ENCODE measurements around the gene FTH1. TPM values are rescaled to one million over a fixed set of nuclear protein-coding genes. Genes with fewer than 3 reads are reported as not detected.

Gene FTH1
- total and polyA plus RNA-seq, 2 of the 8 experiments (the other 6 are each of a cell fraction or from before 2014, with no cell fraction given) = 1,153 to 1,461 TPM

DNA sequence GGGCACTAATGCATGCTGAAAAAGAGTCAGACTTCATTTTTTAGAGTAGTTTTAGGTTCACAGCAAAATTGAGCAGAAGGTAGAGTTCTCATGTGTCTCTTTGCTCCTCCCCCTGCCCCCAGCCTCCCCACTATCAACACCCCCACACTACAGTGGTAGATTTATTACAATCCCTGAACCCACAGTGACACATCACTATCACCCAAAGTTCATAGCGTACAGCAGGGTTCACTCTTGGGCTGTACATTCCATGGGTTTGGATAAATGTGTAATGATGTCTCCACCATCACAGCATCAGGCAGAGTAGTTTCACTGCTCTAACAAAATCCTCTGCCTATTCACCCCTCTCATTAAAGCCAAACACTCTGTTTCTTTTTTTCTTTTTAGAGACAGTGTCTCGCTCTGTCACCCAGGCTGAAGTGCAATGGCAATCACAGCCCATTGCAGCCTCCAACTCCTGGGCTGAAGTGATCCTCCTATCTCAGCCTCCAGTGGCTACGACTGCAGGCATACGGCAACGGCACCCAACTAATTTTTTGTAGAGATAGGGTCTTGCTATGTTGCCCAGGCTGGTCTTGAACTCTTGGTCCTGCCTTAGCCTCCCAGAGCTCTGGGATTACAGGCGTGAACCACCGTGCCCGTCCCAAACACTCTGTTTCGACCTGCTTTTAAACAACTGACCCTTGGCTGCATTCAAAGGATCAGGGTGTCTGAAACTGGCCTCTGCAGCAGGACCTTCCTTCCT is 13.2 kb downstream of the FTH1 start:
- H4K5ac ChIP-seq (ENCODE audit: insufficient read length, low read depth, low read length) = no peak overlapping the region
- H2BK12ac ChIP-seq (ENCODE audit: low read depth, low read length) = peak overlapping the region; percentile 31; the same call in 1 of the 2 replicates
- no peak overlapping the region for H2AFZ ChIP-seq (ENCODE audit: low read length)
- H2AK5ac ChIP-seq (ENCODE audit: low read depth, low read length) = no peak overlapping the region
- H3K18ac ChIP-seq (ENCODE audit: extremely low read depth, low read length) = peak overlapping the region; percentile 66; the same call in 1 of the 2 replicates
- H2BK20ac ChIP-seq (ENCODE audit: low read length) = 0 out of 2 replicates have a peak overlapping the region, but pooled peaks have one; percentile 48
- CTCF ChIA-PET (ENCODE audit: partially characterized antibody) = interaction anchor here (1.0 to 1.6 kb wide), 10 partner anchors 7 to 154 kb away, joined by 3 to 10 read pairs (median 4); no protein-coding TSS in a partner anchor
- no peak overlapping the region for H3K14ac ChIP-seq (ENCODE audit: insufficient read length)
- peak overlapping the region; percentile 7; the same call in 1 of the 2 replicates for H4K8ac ChIP-seq (ENCODE audit: extremely low read depth, insufficient read depth, low read length)
- H3K27me3 ChIP-seq (replicated peaks in 1 of 4; ENCODE audit: control insufficient read depth in 3 of 4, extremely low read depth in 1 of 4, insufficient read depth in 3 of 4, low read length in 3 of 4) = peaks cover 0 to 8% (median 2%) of the 10 kb centered on the region in 4 experiments; a peak in 4 of 7 replicates
- no peak overlapping the region for H3K27ac ChIP-seq (ENCODE audit: low read depth, low read length)
- 91% methylated on average over 9 of the region's 9 CpGs; no CpG with 5 or more reads in 1 of the 2 experiments for WGBS, 2 experiments (ENCODE audit: extremely low coverage in 1 of 2, insufficient coverage in 1 of 2, insufficient read length in 1 of 2, insufficient replicate concordance in 2 of 2, low coverage in 1 of 2, low lambda C conversion rate in 2 of 2, missing lambda C conversion rate in 1 of 2)
- H3K23me2 ChIP-seq (ENCODE audit: low read depth, low read length) = peaks cover 2% of the 10 kb centered on the region; the same call in 1 of the 2 replicates
- H2BK120ac ChIP-seq (replicated peaks; ENCODE audit: low read depth, low read length) = no peak overlapping the region
- no peaks in the 10 kb centered on the region for H3K9me3 ChIP-seq (ENCODE audit: insufficient read depth in 2 of 2, low read depth in 1 of 2, low read length in 1 of 2)
- 0 out of 2 replicates have a peak, but pooled peaks have one; percentile 38 for TF ChIP-seq KDM1A (IDR thresholded peaks at IDR 0.05; ENCODE audit: borderline replicate concordance, low read length)
- TF ChIP-seq MAFK (IDR thresholded peaks at IDR 0.05; ENCODE audit: low read depth, low read length) = no peak
- no peaks in the 10 kb centered on the region for H3K79me2 ChIP-seq (ENCODE audit: control insufficient read depth in 1 of 2, insufficient read depth in 2 of 2, low read length in 2 of 2)
- FAIRE-seq (no peak), DNase-seq (ENCODE audit: low read depth in 1 of 2, low spot score in 2 of 2) (no peak)
- H3K79me1 ChIP-seq (ENCODE audit: low read depth, low read length) = no peaks in the 10 kb centered on the region
- H3K4me1 ChIP-seq (replicated peaks in 1 of 4; ENCODE audit: control insufficient read depth in 3 of 4, insufficient read depth in 4 of 4, low read length in 3 of 4) = peaks cover 0 to 4% (median 3%) of the 10 kb centered on the region in 4 experiments; a peak in 5 of 7 replicates
- H4K20me1 ChIP-seq (replicated peaks in 1 of 2; ENCODE audit: control insufficient read depth in 1 of 2, insufficient read depth in 2 of 2, low read length in 2 of 2) = no peaks in the 10 kb centered on the region
- H3K4ac ChIP-seq (replicated peaks; ENCODE audit: insufficient read length, low read depth, low read length) = no peak overlapping the region
- POLR2A ChIA-PET (ENCODE audit: partially characterized antibody) = interaction anchor here (1.4 to 22.2 kb wide), 2 partner anchors 18 to 56 kb away, joined by 4 to 458 read pairs; partner anchors contain the start of gene FTH1
- no peak overlapping the region; the same call in 1 of the 2 replicates for H2BK15ac ChIP-seq (ENCODE audit: low read length)
- no peak overlapping the region for H3K56ac ChIP-seq (replicated peaks; ENCODE audit: insufficient read length, low read depth, low read length)
- no peak overlapping the region for H3K9ac ChIP-seq (replicated peaks in 1 of 4; ENCODE audit: extremely low read depth in 1 of 4, low read depth in 3 of 4, low read length in 3 of 4)
- H3K4me3 ChIP-seq (ENCODE audit: extremely low read depth in 1 of 4, insufficient read depth in 2 of 4, low read depth in 3 of 4, low read length in 4 of 4) = peak overlapping the region in 2 of 4 experiments; percentile 23 to 54; a peak in 3 of 8 replicates
- no peak overlapping the region for H4K91ac ChIP-seq (replicated peaks; ENCODE audit: insufficient read length, low read length)
- no peak overlapping the region for H2BK5ac ChIP-seq (ENCODE audit: low read depth, low read length)
- H3K36me3 ChIP-seq (ENCODE audit: control insufficient read depth in 2 of 4, insufficient read depth in 4 of 4, low read length in 3 of 4) = no peaks in the 10 kb centered on the region
- H3K23ac ChIP-seq (ENCODE audit: insufficient read length) = no peak overlapping the region
- peak overlapping the region; percentile 66 to 78 for H3K4me2 ChIP-seq (ENCODE audit: insufficient read depth in 1 of 2, low read depth in 2 of 2, low read length in 2 of 2)

Data from H1 (cell line).